Renal cortical epithelial cell (primary cell): ENCODE measurements around the gene TRIM61. TPM values are rescaled to one million over a fixed set of nuclear protein-coding genes. Genes with fewer than 3 reads are reported as not detected.
A peak's percentile ranks its signal among the peaks of the same experiment; 100 is the strongest.
"Not testable (repeated sequence)": the region's sequence is repeated elsewhere in the genome, so short reads cannot be mapped to it uniquely, and the experiment has no call there.

ENCODE experiments used
- DNase-seq: peaks from one replicate; pipeline ENCODE4 v3.0.0-alpha.2; 2011; ENCODE audit warnings: low read depth
- total RNA-seq: library from RNA; depleted of rRNA; stranded (reverse); fragments of >200 nt; gene quantifications from 2 replicates; pipeline ENCODE4 v1.2.3, GENCODE V29; 2014

TRIM61 gene
- total RNA-seq, 1 donor from 2014 or later: 0.65 TPM

DNA sequence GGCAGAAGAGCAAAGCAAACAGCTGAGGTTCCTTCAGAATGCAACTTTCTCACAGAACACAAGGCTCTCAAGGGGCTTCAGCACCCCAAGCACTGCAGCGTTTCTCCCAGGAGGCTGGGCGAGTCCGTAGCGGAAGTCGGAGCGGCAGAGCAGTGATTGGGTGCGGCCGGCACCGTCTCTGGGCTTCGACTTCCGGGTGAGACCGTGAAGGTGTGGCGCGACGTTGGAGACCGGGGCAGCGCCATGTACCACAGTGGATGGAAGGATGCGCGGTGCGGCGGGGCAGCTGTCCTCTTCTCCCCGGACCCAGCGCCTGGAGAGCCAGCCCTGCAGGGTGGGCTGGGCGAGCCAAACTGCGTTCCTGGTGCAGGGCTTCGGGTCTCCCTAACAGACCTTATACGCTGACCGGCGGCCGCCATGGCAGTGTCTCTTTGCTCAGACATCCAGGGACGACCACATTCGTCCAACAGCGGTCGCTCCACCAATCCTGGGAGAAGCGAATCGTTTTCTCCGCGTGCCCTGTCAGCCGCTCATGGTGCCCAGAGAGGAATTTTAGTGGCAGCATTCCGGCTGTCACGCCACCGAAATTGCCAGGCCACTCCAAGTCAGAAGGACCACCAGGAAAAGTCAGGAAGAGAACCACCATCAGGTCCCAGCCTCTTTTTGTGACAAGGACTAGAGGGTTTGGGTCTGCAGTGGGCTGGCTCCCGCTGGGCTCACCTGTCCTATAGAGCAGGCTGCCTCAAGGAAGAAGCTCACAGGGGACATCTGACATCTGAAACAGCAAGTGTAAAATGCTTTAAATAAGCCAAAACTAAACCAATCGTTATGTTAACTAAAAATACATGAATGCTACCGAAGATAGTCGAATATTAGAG lies 20.5 kb downstream of the TRIM61 start:
- peak; percentile 57 for DNase-seq

DNA sequence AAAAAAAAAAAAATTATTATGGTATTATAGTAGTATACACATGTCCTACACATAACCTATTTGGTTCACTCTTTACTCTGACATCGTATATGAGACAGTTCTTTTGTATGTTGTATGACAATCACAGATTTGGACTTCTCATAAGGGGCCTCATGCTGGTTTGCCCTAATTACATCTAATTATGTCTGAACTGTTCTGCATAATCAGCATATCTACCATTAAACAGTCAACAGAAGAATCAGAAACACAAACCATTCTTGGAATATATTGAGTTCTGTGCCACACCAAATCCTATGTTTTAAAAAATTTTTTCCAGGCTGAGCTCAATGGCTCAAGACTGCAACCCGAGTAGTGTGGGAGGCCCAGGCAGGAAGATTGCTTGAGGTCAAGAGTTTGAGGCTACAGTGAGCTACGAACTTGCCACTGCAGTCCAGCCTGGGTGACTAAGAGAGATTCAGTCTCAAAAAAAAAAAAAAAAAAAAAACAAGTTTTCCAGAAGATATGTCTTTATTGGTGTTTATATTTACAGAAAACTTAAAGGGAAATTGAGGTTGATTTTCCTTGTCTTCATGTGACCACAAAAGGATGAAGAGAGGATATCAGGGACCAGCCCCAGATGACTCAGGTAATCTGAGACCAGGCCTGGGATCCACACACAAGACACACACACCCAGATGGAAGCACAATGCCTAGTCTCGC lies 22.2 kb downstream of the TRIM61 start:
- DNase-seq: no peak

DNA sequence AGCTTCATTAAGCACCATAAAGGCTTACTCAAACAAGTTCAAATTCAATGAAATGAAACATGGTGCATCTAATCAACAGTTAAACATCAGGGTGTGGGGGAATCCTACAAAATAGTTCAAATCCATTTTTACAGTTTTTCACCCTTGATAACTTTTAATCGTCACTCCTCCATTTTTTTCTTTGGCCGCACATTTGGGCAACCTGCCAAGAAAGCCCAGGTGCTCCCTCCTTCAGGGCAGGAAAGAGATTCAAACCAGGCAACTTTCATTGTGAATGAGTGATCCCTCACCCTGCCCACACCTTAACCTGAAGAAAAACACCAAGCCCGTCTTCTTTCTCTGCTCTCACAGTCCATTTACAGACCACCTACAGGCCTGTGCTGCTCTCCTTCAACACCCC lies 24.9 kb downstream of the TRIM61 start:
- no peak for DNase-seq

GRCh38 chr4:164949448-164950143 lies 27.9 kb downstream of the TRIM61 start:
- no peak for DNase-seq

DNA sequence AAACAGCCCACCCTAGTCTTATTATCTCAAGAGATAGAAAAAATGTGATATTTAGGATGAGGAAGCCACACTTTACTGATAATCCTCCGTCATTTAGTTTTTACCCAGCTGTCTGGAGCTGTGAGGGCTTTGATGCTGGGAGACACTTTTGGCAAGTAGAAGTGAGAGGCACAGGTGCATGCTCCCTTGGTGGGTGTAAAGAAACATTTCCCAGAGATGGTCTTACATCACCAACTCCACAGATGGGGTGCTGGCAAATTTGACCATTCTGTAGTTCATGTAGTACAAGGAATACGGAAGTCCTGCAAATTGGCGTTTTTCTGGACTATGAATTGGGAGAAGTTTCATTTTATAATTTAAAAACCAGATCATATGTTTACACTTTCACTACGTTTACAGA lies 28.5 kb downstream of the TRIM61 start:
- no peak for DNase-seq

DNA sequence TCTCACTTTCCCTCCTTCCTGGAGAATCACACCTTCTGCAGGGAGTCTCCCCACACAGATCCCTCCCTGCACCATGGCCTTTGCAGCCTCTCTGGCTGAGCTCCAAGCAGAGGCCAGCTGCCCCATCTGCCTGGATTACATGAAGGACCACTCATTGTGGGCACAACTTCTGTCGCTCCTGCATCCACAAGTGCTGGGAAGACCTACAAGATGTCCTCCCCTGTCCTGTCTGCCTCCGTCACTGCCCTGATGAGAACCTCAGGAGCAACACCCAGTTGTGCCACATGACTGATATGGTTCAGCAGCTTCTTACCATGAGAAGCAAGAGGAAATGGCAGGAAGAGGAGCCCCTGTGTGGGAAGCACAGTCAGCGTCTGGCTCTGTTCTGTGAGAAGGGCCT lies 29.5 kb downstream of the TRIM61 start:
- DNase-seq: not testable (repeated sequence)

GRCh38 chr4:164946810-164947209 lies 30.6 kb downstream of the TRIM61 start:
- no peak for DNase-seq

- DNase-seq: no peak
Measured at GRCh38 chr4:164945146-164945545, 32.3 kb downstream of the TRIM61 start.

GRCh38 chr4:164943192-164943591 lies 34.3 kb downstream of the TRIM61 start:
- DNase-seq: no peak

DNA sequence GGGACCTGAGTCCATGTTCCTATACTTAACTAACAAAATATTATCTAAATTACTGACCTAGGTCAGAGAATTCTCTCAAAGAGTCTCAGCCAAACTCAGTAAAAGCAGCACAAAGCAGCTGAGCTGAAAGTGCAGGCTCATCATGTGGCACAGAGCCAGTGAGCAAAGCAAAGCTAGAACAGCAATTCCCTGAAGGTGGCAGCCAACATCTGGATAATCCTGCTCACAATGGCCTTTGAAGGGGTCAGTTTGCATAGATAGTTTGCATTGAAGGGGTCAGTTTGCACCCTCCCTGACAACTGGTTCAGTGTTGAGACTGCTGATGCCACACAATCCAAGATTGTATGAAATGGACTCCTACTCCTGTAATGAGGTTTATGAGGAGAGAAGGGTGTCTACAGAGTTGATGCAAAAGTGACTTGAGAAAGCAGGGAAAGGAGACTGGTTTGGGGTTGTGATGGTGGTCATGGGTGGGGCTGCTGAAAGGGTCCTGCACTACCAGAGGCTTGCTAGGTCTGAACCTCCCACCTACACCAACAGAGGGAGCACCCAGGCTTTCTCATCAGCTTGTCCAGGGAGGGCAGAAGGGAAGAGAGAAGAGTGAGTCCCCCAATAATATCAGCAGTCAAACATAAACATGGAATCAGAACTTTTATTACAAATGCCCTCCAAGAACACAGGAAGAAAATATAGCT lies 39.7 kb downstream of the TRIM61 start:
- peak; percentile 13 for DNase-seq

DNA sequence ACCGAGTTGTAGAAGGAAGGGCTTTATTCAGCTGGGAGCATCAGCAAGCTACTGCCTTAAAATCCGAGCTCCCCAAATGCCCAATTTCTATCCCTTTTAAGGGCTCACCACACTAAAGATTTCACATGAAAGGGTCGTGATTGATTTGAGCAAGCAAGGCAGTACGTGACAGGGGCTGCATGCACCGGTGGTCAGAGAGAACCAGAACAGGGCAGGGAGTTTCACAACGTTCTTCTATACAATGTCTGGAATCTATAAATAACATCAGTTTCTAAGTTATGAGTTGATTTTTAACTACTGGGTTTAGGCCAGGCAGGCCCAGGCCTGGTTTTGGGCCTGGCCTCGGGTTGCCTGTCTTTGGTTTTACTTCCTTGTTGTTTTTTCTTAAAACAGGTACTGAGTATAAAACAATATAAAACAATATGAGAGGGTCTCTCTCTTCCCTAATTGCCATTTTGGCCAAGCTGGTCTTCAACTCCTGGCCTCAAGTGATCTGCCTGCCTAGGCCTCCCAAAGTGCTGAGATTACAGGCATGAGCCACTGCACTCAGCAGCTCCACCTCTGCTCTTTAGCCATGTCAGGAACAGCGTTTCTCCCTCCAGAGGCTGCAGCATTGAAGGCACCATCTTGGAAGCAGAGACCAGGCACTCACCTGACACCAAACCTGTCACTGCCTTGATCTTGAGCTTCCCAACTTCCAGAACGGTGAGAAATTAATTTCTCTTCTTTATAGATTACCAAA lies 41.4 kb downstream of the TRIM61 start:
- not testable (repeated sequence) for DNase-seq

- DNase-seq: no peak
Measured at GRCh38 chr4:164935363-164935762, 42.1 kb downstream of the TRIM61 start.

DNA sequence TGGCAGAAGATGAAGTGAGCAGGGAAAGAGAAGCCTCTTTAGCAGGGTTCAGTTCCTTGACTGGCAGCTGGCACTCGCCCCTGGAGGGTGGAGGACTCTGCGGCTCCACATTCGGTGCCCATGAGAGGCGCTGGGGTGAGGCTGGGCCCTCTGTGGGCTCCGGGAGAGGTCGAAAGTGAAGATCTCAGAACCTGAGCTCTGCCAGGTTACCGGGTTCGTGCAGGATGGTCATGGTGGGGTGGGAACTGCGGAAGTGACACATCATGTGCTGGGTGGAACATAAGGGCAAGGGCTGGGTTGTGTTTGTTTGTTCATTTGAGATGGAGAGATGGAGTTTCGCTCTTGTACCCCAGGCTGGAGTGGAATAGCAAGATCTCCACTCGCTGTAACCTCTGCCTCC lies 44.2 kb downstream of the TRIM61 start:
- no peak for DNase-seq

DNA sequence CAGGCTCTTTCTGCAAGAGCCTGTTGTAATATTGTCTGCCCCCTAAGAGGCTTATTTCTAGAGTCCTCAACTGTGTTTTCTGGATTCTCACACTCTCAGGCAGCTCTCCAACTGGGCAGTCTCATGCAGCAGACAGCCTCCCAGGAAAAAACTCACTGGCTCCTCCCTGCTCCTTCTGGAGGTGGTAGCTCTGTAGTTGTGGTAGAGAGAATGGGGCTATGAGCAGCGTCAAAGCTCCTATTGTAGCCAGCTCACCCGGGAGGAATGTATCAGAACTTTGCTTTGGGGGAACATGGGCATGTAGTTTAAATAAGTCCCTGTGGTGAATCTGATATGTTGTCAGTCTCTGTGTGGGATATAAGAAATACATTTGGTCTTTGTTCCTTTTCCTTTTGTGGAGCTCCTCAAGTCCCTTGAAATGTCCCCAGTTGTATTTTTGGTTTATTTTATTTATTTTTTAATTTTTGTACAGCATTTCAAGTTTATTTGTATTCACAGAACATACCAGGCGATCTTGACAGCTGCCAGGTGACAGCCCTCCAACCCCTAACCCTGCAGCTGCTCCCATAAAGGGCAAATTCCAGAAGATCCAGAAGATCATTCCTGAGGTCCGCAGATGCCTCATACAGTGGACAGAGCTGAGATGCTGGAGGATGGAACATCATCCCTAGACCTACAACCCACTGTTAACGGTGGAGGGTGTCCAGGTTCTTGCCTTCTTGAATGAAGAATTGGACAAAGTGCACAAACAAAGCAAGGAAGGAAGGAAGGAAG lies 45.7 kb downstream of the TRIM61 start:
- DNase-seq: no peak

DNA sequence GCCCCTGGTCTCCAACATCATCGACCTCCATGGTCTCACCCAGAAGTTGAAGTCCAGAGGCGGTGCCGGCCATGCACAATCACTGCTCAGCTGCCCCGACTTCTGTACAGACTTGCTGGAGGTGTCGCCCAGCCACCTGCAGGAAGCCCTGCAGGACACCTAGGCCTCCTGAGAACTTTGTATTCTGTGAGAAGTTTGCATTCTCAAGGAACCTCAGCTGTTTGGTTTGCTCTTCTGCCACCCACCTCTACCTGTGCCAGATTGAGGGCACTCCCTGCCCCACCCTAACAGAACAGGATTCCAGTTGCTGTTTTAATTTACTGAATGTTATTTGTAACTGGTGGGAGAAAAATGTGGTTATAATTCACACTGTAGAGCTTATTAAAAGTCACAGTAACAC lies 46.8 kb downstream of the TRIM61 start:
- no peak for DNase-seq

DNA sequence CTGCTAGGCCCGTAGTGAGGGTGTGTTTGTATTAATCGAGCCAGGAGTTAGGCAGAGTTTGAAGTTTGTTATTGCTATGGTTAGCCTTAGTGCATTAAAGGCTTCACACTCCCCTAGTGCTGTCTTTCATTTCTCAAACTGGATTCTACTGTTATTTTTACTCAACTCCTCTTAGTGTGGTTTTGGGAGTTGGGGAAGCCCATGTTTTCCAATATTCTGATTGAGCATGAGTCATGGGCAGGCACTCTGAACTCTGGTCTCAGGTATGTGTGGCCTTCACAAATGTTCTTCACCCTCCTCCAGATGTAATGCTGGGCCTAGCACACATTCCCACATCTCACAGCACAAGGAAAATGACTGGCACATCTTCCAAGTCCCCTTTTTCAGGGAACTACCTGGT lies 50.4 kb downstream of the TRIM61 start:
- not testable (repeated sequence) for DNase-seq

DNA sequence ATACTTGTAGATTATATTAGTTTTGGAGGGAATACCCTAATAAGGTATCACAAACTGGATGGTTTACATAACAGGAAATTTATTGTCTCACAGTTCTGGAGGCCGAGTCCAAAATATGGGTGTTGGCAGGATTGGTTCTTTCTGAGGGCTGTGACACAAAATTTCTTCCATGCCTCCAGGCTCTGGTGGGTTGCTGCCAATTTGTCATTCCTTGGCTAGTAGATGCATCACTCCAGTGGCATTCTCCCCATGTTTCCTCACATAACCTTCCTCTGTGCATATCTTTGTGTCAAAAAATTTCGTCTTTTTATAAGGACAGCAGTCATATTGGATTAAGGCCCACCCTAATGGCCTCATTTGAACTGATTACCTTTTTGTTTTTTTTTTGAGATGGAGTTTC lies 51.2 kb downstream of the TRIM61 start:
- DNase-seq: no peak

DNA sequence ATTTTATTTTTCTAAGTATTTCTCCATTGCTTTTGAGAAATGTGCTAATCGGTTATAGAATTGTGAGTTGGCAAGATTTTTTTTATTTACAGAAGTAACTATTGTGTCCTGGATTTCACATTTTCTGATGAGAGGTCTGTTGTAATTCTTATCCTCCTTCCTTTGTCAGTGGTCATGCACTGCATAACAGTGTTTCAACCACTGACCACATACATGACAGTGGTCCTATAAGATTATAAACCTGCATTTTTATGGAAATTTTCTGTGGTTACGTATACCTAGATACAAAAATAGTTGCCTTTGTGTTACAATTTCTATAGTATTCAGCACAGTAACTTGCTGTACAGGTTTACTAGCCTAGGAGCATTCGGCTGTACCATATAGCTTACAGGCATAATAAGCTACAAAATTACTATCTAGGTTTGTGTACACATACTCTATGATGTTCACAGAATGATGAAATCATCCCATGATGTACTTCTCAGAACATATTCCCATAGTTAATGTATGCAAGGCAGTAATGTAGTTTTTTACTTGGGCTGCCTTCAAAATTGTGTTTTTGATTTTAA lies 52.7 kb downstream of the TRIM61 start:
- no peak for DNase-seq

GRCh38 chr4:164918956-164919355 lies 58.5 kb downstream of the TRIM61 start:
- DNase-seq: no peak
